Measurements from ENCODE around the gene KRTAP4-4. TPM values are rescaled to one million over a fixed set of nuclear protein-coding genes. Genes with fewer than 3 reads are reported as not detected.

KRTAP4-4 gene
- total and polyA plus RNA-seq, 10 of the 15 experiments (the other 5 are each of a cell fraction or from before 2014, with no cell fraction given) = not detected

- TF ChIP-seq, protein P1, sequence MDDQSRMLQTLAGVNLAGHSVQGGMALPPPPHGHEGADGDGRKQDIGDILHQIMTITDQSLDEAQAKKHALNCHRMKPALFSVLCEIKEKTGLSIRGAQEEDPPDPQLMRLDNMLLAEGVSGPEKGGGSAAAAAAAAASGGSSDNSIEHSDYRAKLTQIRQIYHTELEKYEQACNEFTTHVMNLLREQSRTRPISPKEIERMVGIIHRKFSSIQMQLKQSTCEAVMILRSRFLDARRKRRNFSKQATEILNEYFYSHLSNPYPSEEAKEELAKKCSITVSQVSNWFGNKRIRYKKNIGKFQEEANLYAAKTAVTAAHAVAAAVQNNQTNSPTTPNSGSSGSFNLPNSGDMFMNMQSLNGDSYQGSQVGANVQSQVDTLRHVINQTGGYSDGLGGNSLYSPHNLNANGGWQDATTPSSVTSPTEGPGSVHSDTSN (IDR thresholded peaks at IDR 0.05; ENCODE audit: insufficient replicate concordance, low read depth, low read length) = no peak
- TF ChIP-seq SMAD1 (IDR thresholded peaks at IDR 0.05; ENCODE audit: low read depth, partially characterized antibody) (no peak), EED (IDR thresholded peaks at IDR 0.05; ENCODE audit: low read depth) (no peak), IKZF2 (IDR thresholded peaks at IDR 0.05) (no peak)
- TF ChIP-seq, protein P2, sequence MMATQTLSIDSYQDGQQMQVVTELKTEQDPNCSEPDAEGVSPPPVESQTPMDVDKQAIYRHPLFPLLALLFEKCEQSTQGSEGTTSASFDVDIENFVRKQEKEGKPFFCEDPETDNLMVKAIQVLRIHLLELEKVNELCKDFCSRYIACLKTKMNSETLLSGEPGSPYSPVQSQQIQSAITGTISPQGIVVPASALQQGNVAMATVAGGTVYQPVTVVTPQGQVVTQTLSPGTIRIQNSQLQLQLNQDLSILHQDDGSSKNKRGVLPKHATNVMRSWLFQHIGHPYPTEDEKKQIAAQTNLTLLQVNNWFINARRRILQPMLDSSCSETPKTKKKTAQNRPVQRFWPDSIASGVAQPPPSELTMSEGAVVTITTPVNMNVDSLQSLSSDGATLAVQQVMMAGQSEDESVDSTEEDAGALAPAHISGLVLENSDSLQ (IDR thresholded peaks at IDR 0.05) = no peak
- TF ChIP-seq, protein P3, sequence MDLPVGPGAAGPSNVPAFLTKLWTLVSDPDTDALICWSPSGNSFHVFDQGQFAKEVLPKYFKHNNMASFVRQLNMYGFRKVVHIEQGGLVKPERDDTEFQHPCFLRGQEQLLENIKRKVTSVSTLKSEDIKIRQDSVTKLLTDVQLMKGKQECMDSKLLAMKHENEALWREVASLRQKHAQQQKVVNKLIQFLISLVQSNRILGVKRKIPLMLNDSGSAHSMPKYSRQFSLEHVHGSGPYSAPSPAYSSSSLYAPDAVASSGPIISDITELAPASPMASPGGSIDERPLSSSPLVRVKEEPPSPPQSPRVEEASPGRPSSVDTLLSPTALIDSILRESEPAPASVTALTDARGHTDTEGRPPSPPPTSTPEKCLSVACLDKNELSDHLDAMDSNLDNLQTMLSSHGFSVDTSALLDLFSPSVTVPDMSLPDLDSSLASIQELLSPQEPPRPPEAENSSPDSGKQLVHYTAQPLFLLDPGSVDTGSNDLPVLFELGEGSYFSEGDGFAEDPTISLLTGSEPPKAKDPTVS (IDR thresholded peaks at IDR 0.05; ENCODE audit: low read depth, low read length) = no peak
These were observed 9.0 kb downstream of the KRTAP4-4 start (continued) for GRCh38 chr17:41151525-41151924.

DNA sequence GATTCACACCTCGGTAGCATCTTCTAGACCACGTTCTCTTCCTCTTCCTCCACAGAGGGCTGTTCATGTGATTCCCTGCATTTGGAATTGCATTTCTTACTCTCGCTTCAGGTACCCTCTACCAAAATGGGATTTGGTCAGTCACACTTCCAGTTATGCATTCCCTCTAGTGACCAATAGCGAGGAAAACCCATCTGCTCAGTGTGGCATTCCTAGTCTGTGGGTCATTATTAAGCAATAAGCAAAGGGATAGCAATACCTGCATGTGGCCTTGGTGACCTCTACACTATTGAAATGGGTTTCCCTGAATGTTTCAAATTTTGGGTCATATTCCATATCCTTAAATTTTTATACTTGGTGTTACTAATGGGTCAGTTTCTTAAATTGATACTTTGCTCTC, 10.5 kb downstream of the KRTAP4-4 start:
- FAIRE-seq (no peak), ATAC-seq (no peak), DNase-seq (ENCODE audit: low read depth, low spot score) (no peak)
- TF ChIP-seq SKIL (IDR thresholded peaks at IDR 0.05; ENCODE audit: low read depth, poor library complexity, severe bottlenecking) (no peak), KDM1A (IDR thresholded peaks at IDR 0.05; ENCODE audit: borderline replicate concordance) (no peak), SREBF1 (IDR thresholded peaks at IDR 0.05; ENCODE audit: low read length) (no peak), E4F1 (IDR thresholded peaks at IDR 0.05; ENCODE audit: borderline replicate concordance, partially characterized antibody) (no peak), PAX5 (IDR thresholded peaks at IDR 0.05; ENCODE audit: borderline replicate concordance, low read depth, low read length) (no peak)
- Histone ChIP-seq H3K4me1 (ENCODE audit: control insufficient read depth, insufficient read depth, low read length) (no peaks in the 10 kb centered on the region), H3K27me3 (replicated peaks in 1 of 2; ENCODE audit: control insufficient read depth in 2 of 2, insufficient read depth in 2 of 2, low read length in 1 of 2) (no peaks in the 10 kb centered on the region), H3K36me3 (ENCODE audit: control insufficient read depth in 2 of 2, insufficient read depth in 2 of 2, low read length in 1 of 2) (no peaks in the 10 kb centered on the region), H3K79me2 (ENCODE audit: control insufficient read depth, insufficient read depth, low read length) (no peaks in the 10 kb centered on the region), H3K4me2 (ENCODE audit: control insufficient read depth, insufficient read depth) (no peak overlapping the region), H2AFZ (ENCODE audit: control insufficient read depth, low read depth, low read length) (no peak overlapping the region), H4K20me1 (ENCODE audit: control insufficient read depth, insufficient read depth) (no peaks in the 10 kb centered on the region), H3K9ac (ENCODE audit: control insufficient read depth, insufficient read depth, low read length) (no peak overlapping the region), H3K4me3 (no peak overlapping the region), H3K9me3 (replicated peaks; ENCODE audit: control insufficient read depth, insufficient read depth, low read length) (no peaks in the 10 kb centered on the region), H3K27ac (ENCODE audit: control insufficient read depth, insufficient read depth) (no peak overlapping the region)
- intact Hi-C loops (cut with micrococcal nuclease; ENCODE audit: unreplicated experiment) = no loop called here
- in situ Hi-C loops (cut with MboI) = no loop called here
- POLR2A ChIA-PET = interaction anchor here (0.5 kb wide), 1 partner anchor 1707 kb away, joined by 3 read pairs; no protein-coding TSS in a partner anchor
- CTCF ChIA-PET = no interaction called here
- RAD21 ChIA-PET (ENCODE audit: unreplicated experiment) = no interaction called here
- no TSS peak for BruUV-seq (replicated peaks)
- WGBS (ENCODE audit: insufficient coverage, insufficient replicate concordance, low lambda C conversion rate, missing lambda C conversion rate) = 12% methylated on average over 4 of the region's 4 CpGs
- SMC1A ChIA-PET (ENCODE audit: uncharacterized antibody, unreplicated experiment) = no interaction called here
